ENCODE data around the gene CDC5L.

The CDC5L gene

GRCh38 chr6:44410363-44410762 lies 22.9 kb downstream of the CDC5L start:
- H3K79me2 ChIP-seq (ENCODE audit: insufficient read depth, low read length) = peaks cover 5% of the 10 kb centered on the region; the same call in 1 of the 2 replicates
- peaks cover 93% of the 10 kb centered on the region for H3K36me3 ChIP-seq (ENCODE audit: insufficient read depth, low read length)
- H3K9me3 ChIP-seq (ENCODE audit: low read length) = peaks cover 9% of the 10 kb centered on the region; the same call in 1 of the 2 replicates

GRCh38 chr6:44411141-44411540 lies 23.6 kb downstream of the CDC5L start:
- no peaks in the 10 kb centered on the region for H4K20me1 ChIP-seq (ENCODE audit: insufficient read depth, low read length)
- H3K4me1 ChIP-seq (ENCODE audit: insufficient read depth, low read length, severe bottlenecking) = no peaks in the 10 kb centered on the region
- H3K9me3 ChIP-seq (ENCODE audit: low read length) = peaks cover 9% of the 10 kb centered on the region; the same call in 1 of the 2 replicates
- no peak overlapping the region for H2AFZ ChIP-seq (ENCODE audit: low read length)
- peaks cover 7% of the 10 kb centered on the region; the same call in 1 of the 2 replicates for H3K79me2 ChIP-seq (ENCODE audit: insufficient read depth, low read length)
- no peaks in the 10 kb centered on the region for H3K27me3 ChIP-seq (ENCODE audit: insufficient read depth, low read length)
- H3K4me3 ChIP-seq (ENCODE audit: low read depth, low read length, poor library complexity, severe bottlenecking) = no peak overlapping the region
- no peak overlapping the region for H3K9ac ChIP-seq (ENCODE audit: low read length)
- H3F3A ChIP-seq (ENCODE audit: insufficient read depth, low read length) = no peaks in the 10 kb centered on the region
- no peak overlapping the region for H3K27ac ChIP-seq (ENCODE audit: low read depth, low read length, poor library complexity, severe bottlenecking)
- no peak overlapping the region for H3K4me2 ChIP-seq (ENCODE audit: low read length)
- TF ChIP-seq EZH2 (IDR thresholded peaks at IDR 0.05; ENCODE audit: borderline replicate concordance, low read length) = no peak
- TF ChIP-seq CTCF (IDR thresholded peaks at IDR 0.05; ENCODE audit: low read length) = no peak
- no peaks in the 10 kb centered on the region for H3K9me2 ChIP-seq (ENCODE audit: low read depth, low read length)
- H3K36me3 ChIP-seq (ENCODE audit: insufficient read depth, low read length) = peaks cover 93% of the 10 kb centered on the region

More at GRCh38 chr6:44410363-44410762, 22.9 kb downstream of the CDC5L start:
- no peak overlapping the region for H3K4me3 ChIP-seq (ENCODE audit: low read depth, low read length, poor library complexity, severe bottlenecking)
- no peaks in the 10 kb centered on the region for H3F3A ChIP-seq (ENCODE audit: insufficient read depth, low read length)
- no peak overlapping the region for H3K4me2 ChIP-seq (ENCODE audit: low read length)
- no peaks in the 10 kb centered on the region for H3K27me3 ChIP-seq (ENCODE audit: insufficient read depth, low read length)
- no peaks in the 10 kb centered on the region for H3K9me2 ChIP-seq (ENCODE audit: low read depth, low read length)
- H3K4me1 ChIP-seq (ENCODE audit: insufficient read depth, low read length, severe bottlenecking) = no peaks in the 10 kb centered on the region
- H3K9ac ChIP-seq (ENCODE audit: low read length) = no peak overlapping the region
- H2AFZ ChIP-seq (ENCODE audit: low read length) = no peak overlapping the region
- TF ChIP-seq CTCF (IDR thresholded peaks at IDR 0.05; ENCODE audit: low read length) (no peak), EZH2 (IDR thresholded peaks at IDR 0.05; ENCODE audit: borderline replicate concordance, low read length) (no peak)
- H4K20me1 ChIP-seq (ENCODE audit: insufficient read depth, low read length) = no peaks in the 10 kb centered on the region
- no peak overlapping the region for H3K27ac ChIP-seq (ENCODE audit: low read depth, low read length, poor library complexity, severe bottlenecking)

GRCh38 chr6:44415449-44415848 lies 27.9 kb downstream of the CDC5L start:
- peaks cover 21% of the 10 kb centered on the region; the same call in 1 of the 2 replicates for H3K79me2 ChIP-seq (ENCODE audit: insufficient read depth, low read length)
- H3K9ac ChIP-seq (ENCODE audit: low read length) = no peak overlapping the region

More at GRCh38 chr6:44415449-44415848, 27.9 kb downstream of the CDC5L start:
- Histone ChIP-seq H3K9me2 (ENCODE audit: low read depth, low read length) (no peaks in the 10 kb centered on the region), H4K20me1 (ENCODE audit: insufficient read depth, low read length) (no peaks in the 10 kb centered on the region), H3F3A (ENCODE audit: insufficient read depth, low read length) (no peaks in the 10 kb centered on the region), H2AFZ (ENCODE audit: low read length) (no peak overlapping the region), H3K9me3 (ENCODE audit: low read length) (peaks cover under 1% of the 10 kb centered on the region; the same call in 1 of the 2 replicates), H3K4me2 (ENCODE audit: low read length) (no peak overlapping the region), H3K4me3 (ENCODE audit: low read depth, low read length, poor library complexity, severe bottlenecking) (no peak overlapping the region), H3K36me3 (ENCODE audit: insufficient read depth, low read length) (peaks cover 81% of the 10 kb centered on the region), H3K27ac (ENCODE audit: low read depth, low read length, poor library complexity, severe bottlenecking) (no peak overlapping the region), H3K4me1 (ENCODE audit: insufficient read depth, low read length, severe bottlenecking) (no peaks in the 10 kb centered on the region), H3K27me3 (ENCODE audit: insufficient read depth, low read length) (no peaks in the 10 kb centered on the region)
- TF ChIP-seq CTCF (IDR thresholded peaks at IDR 0.05; ENCODE audit: low read length) = no peak
- no peak for TF ChIP-seq EZH2 (IDR thresholded peaks at IDR 0.05; ENCODE audit: borderline replicate concordance, low read length)

Data from OCI-LY1 (cell line).